T-helper 17 cell (primary cell): ENCODE data around the gene CCDC124. TPM values are rescaled to one million over a fixed set of nuclear protein-coding genes. Genes with fewer than 3 reads are reported as not detected.
"Not testable (repeated sequence)": the region's sequence is repeated elsewhere in the genome, so short reads cannot be mapped to it uniquely, and the experiment has no call there.

Experiments
- ATAC-seq: fragments of 150-1000 bp; cut with Tn5 transposase; 2 replicates; pipeline ENCODE4 v1.10.0; 2021; ENCODE audit warnings: mild to moderate bottlenecking, moderate library complexity
- DNase-seq, 3 donors: peaks; one replicate each; pipeline versions ENCODE4 v3.0.0 to v3.0.0-alpha.2; 2020 to 2021
- H3K9me3 ChIP-seq: one replicate; pipeline ENCODE4 v1.7.0; 2013; ENCODE audit warnings: low read length, mild to moderate bottlenecking; ENCODE audit not compliant: control insufficient read depth, poor library complexity, severe bottlenecking
- H3K27ac Mint-ChIP-seq: one replicate; pipeline ENCODE4 v1.8.0; 2022; ENCODE audit warnings: mild to moderate bottlenecking, moderate library complexity, mixed read lengths
- H3K27me3 Mint-ChIP-seq: one replicate; pipeline ENCODE4 v1.8.0; 2022; ENCODE audit warnings: mixed read lengths
- H3K36me3 Mint-ChIP-seq: one replicate; pipeline ENCODE4 v1.8.0; 2022; ENCODE audit warnings: low read depth, mixed read lengths
- H3K4me1 Mint-ChIP-seq: one replicate; pipeline ENCODE4 v1.8.0; 2022; ENCODE audit warnings: mild to moderate bottlenecking, mixed read lengths
- H3K4me3 Mint-ChIP-seq: one replicate; pipeline ENCODE4 v1.8.0; 2022; ENCODE audit warnings: mild to moderate bottlenecking, moderate library complexity, mixed read lengths
- total RNA-seq, 4 donors: library from RNA in 2 of 4; stranded (reverse) in 2 of 4; gene quantifications; one replicate each; pipeline ENCODE4 v1.2.3 and lab custom pipeline; 2022 to 2026

Gene CCDC124
- total RNA-seq (10 to 100 TPM; 21.8 to 27.0 TPM), total RNA-seq (lab: John Stamatoyannopoulos, UW) (9.7 to 11.1 reads per million in 2 donors)

- ATAC-seq (peak; percentile 98), DNase-seq (peak; percentile 87 to 90 (median 88))
- H3K4me1 Mint-ChIP-seq, result peaks cover 17% of the 10 kb centered on the region
- H3K36me3 Mint-ChIP-seq, result no peaks in the 10 kb centered on the region
- H3K27me3 Mint-ChIP-seq, result no peaks in the 10 kb centered on the region
- H3K4me3 Mint-ChIP-seq, result peak within 1 kb of the TSS; percentile 95
- peak within 1 kb of the TSS; percentile 91 for H3K27ac Mint-ChIP-seq
- no peaks in the 10 kb centered on the region for H3K9me3 ChIP-seq
Observed at GRCh38 chr19:17932485-17933338, at the start of gene CCDC124. Gene CCDC124 (plus strand): TSS chr19:17933015. CDS start chr19:17936421, 3,406 bp downstream.

GRCh38 chr19:17883627-17884410, 49.0 kb upstream of the CCDC124 start:
- DNase-seq (no peak), ATAC-seq (no peak)
- H3K27ac Mint-ChIP-seq, result no peak overlapping the region
- no peaks in the 10 kb centered on the region for H3K36me3 Mint-ChIP-seq
- no peak overlapping the region for H3K4me3 Mint-ChIP-seq
- H3K4me1 Mint-ChIP-seq, result no peaks in the 10 kb centered on the region
- no peaks in the 10 kb centered on the region for H3K9me3 ChIP-seq
- no peaks in the 10 kb centered on the region for H3K27me3 Mint-ChIP-seq

- no peak for ATAC-seq
- no peaks in the 10 kb centered on the region for H3K9me3 ChIP-seq
- no peak overlapping the region for H3K27ac Mint-ChIP-seq
- H3K4me1 Mint-ChIP-seq, result no peaks in the 10 kb centered on the region
- no peak overlapping the region for H3K4me3 Mint-ChIP-seq
- H3K36me3 Mint-ChIP-seq, result no peaks in the 10 kb centered on the region
- no peaks in the 10 kb centered on the region for H3K27me3 Mint-ChIP-seq
- no peak for DNase-seq
Observed at GRCh38 chr19:17886515-17886914, 46.3 kb upstream of the CCDC124 start.

GRCh38 chr19:17887221-17887620, 45.6 kb upstream of the CCDC124 start:
- H3K27ac Mint-ChIP-seq, ATAC-seq, H3K36me3 Mint-ChIP-seq: not testable (repeated sequence)

GRCh38 chr19:17888260-17888659, 44.6 kb upstream of the CCDC124 start:
- no peaks in the 10 kb centered on the region for H3K36me3 Mint-ChIP-seq
- H3K27ac Mint-ChIP-seq, result no peak overlapping the region
- no peak for ATAC-seq
- no peaks in the 10 kb centered on the region for H3K9me3 ChIP-seq
- H3K4me3 Mint-ChIP-seq, result no peak overlapping the region
- H3K4me1 Mint-ChIP-seq, result no peaks in the 10 kb centered on the region
- no peaks in the 10 kb centered on the region for H3K27me3 Mint-ChIP-seq
- no peak for DNase-seq

More at GRCh38 chr19:17887221-17887620, 45.6 kb upstream of the CCDC124 start:
- not testable (repeated sequence) for H3K9me3 ChIP-seq, H3K4me1 Mint-ChIP-seq, DNase-seq, H3K27me3 Mint-ChIP-seq, H3K4me3 Mint-ChIP-seq

GRCh38 chr19:17889609-17890214, 43.1 kb upstream of the CCDC124 start:
- no peaks in the 10 kb centered on the region for H3K4me1 Mint-ChIP-seq
- DNase-seq, result no peak
- H3K36me3 Mint-ChIP-seq, result no peaks in the 10 kb centered on the region
- no peak for ATAC-seq
- H3K9me3 ChIP-seq, result no peaks in the 10 kb centered on the region
- no peak overlapping the region for H3K27ac Mint-ChIP-seq
- no peaks in the 10 kb centered on the region for H3K27me3 Mint-ChIP-seq
- no peak overlapping the region for H3K4me3 Mint-ChIP-seq

GRCh38 chr19:17893766-17894165, 39.0 kb upstream of the CCDC124 start:
- ATAC-seq (no peak), DNase-seq (no peak)
- no peaks in the 10 kb centered on the region for H3K27me3 Mint-ChIP-seq

GRCh38 chr19:17902701-17903100, 30.1 kb upstream of the CCDC124 start:
- peaks cover 3% of the 10 kb centered on the region for H3K36me3 Mint-ChIP-seq
- H3K27ac Mint-ChIP-seq, result no peak overlapping the region
- H3K4me3 Mint-ChIP-seq, result no peak overlapping the region
- H3K4me1 Mint-ChIP-seq, result no peaks in the 10 kb centered on the region
- DNase-seq (no peak), ATAC-seq (no peak)
- H3K9me3 ChIP-seq, result no peaks in the 10 kb centered on the region
- peaks cover 25% of the 10 kb centered on the region for H3K27me3 Mint-ChIP-seq

More at GRCh38 chr19:17893766-17894165, 39.0 kb upstream of the CCDC124 start:
- H3K4me3 Mint-ChIP-seq, result no peak overlapping the region
- no peak overlapping the region for H3K27ac Mint-ChIP-seq
- H3K36me3 Mint-ChIP-seq, result no peaks in the 10 kb centered on the region
- H3K9me3 ChIP-seq, result no peaks in the 10 kb centered on the region
- no peaks in the 10 kb centered on the region for H3K4me1 Mint-ChIP-seq

- Mint-ChIP-seq H3K4me1 (no peaks in the 10 kb centered on the region), H3K36me3 (no peaks in the 10 kb centered on the region), H3K27ac (no peak overlapping the region), H3K27me3 (no peaks in the 10 kb centered on the region), H3K4me3 (no peak overlapping the region)
- H3K9me3 ChIP-seq, result no peaks in the 10 kb centered on the region
- no peak for DNase-seq
- ATAC-seq, result no peak
Observed at GRCh38 chr19:17908244-17908643, 24.6 kb upstream of the CCDC124 start.

- Mint-ChIP-seq H3K4me1 (no peaks in the 10 kb centered on the region), H3K36me3 (no peaks in the 10 kb centered on the region), H3K27ac (no peak overlapping the region), H3K4me3 (no peak overlapping the region), H3K27me3 (no peaks in the 10 kb centered on the region)
- DNase-seq, result no peak
- no peak for ATAC-seq
- H3K9me3 ChIP-seq, result no peaks in the 10 kb centered on the region
Observed at GRCh38 chr19:17909003-17909732, 23.6 kb upstream of the CCDC124 start.

- Mint-ChIP-seq H3K4me3 (no peak overlapping the region), H3K36me3 (no peaks in the 10 kb centered on the region), H3K4me1 (no peaks in the 10 kb centered on the region), H3K27ac (no peak overlapping the region), H3K27me3 (no peaks in the 10 kb centered on the region)
- ATAC-seq (no peak), DNase-seq (no peak)
- no peaks in the 10 kb centered on the region for H3K9me3 ChIP-seq
Observed at GRCh38 chr19:17910791-17911360, 21.9 kb upstream of the CCDC124 start.

GRCh38 chr19:17915940-17916593, 16.7 kb upstream of the CCDC124 start:
- no peaks in the 10 kb centered on the region for H3K9me3 ChIP-seq
- H3K4me1 Mint-ChIP-seq, result no peaks in the 10 kb centered on the region
- H3K27me3 Mint-ChIP-seq, result peaks cover 7% of the 10 kb centered on the region
- no peak for ATAC-seq
- H3K4me3 Mint-ChIP-seq, result no peak overlapping the region
- no peak overlapping the region for H3K27ac Mint-ChIP-seq
- DNase-seq, result no peak
- H3K36me3 Mint-ChIP-seq, result no peaks in the 10 kb centered on the region
